ENCODE measurements around the gene ZNF106.

ZNF106 gene

DNA sequence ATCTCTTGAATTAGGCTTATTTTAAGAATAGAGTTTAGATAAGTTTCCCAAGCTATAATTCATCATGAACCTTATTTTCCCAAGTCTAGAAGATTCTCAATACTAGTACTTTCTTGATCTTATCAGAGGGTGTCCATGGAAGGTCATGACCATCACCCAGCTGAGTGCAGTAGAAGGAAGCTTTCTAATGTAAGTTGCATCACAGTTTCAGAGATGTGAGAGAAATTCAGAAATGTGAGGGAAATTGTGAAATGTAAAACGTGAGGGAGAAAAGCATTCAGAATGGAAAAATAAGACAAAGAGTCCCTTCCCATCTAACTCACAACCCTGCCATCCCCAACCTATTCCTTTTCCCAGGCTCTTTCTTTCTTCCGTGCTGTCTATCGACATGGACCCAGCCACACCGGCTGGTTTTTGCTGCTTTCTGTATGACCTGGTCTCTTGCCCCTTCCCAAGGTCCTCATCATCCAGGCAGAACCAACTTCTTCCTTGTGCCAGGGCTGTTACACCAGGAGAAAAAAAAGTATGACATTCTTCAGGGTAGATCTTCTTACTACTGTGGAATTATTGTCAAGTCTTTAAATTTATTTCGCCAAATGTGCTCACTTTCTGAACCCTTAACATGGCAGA is 124.9 kb downstream of the ZNF106 start:
- no peak for DNase-seq

DNA sequence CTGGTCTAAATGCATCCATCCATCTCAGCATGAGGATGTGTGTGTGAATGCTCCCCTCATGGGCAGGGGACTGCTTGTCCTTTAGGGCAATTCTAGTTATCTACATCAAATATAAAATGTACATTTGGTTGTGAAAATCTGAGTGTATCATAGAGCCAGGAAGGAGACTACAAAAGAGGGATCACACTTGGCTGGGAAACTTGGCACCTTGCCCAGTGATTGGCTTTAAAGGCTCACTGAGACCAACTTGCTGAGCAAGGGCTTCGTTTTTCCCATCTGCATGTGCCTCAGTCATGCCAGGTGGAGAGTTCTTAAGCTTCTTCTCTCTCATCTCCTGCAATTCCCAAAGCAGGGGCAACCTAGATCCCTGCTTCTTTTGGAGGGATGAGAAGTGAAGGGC is 126.4 kb downstream of the ZNF106 start:
- DNase-seq, result no peak

DNA sequence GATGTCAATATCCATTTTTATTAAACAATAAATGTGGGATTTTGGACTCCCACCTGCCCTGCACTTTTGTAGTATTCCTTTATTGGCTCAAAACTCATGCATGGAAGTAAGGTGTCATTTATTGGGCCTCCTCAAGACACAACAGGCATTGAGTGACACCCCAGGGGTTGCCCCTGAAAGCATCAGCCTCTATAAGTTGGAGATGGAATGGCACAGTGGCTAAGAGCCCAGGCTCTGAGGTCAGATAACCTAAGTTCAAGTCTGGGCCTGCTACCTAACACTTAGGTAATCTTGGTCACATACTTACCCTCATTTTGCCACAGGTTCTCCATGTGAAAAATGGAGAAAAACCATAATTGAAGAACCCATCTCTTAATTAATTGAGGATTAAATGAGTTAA is 127.0 kb downstream of the ZNF106 start:
- DNase-seq, result no peak

DNA sequence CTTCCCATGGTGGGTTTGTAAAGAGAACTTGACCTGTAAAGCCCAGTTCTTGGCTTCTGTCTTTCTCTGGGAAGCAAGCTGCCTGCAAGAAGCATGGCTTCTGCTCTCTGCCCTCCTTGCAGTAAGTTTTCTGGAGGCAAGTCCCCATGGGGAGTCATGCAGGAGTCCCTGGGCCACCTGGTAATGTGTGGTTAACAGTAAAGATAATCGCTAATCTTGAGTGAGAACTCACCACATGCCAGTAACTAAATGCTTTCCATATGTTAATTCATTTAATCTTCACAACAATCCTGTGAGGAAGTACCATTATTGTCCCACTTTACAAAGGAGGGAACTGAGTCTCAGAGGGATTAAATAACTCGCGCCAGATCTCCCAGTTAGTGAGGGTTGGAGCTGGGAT is 127.5 kb downstream of the ZNF106 start:
- DNase-seq, result no peak
